ENCODE data around the gene NTRK1. TPM values are rescaled to one million over a fixed set of nuclear protein-coding genes. Genes with fewer than 3 reads are reported as not detected.

NTRK1 gene
- total RNA-seq, 4 donors from 2014 or later, result 0.09 to 0.57 TPM; not detected in 2

DNA sequence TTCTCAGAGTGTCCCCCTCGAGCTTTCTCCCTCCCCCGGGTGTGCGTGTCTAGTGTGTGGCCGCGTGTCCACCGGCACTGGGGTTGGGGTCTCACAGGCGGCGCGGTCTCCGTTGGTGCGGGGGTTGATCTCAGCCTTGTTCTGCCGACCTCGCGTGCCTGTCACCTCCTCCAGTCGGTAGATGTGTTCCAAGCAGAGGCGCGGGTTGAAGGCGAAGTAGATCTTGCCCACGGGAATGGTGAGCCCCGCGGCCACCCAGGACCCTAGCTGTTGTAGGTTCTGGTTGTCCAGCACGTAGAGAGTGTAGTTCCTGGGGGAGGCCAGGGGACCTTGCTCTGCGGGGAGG lies 11.5 kb upstream of the NTRK1 start:
- no peaks in the 10 kb centered on the region for H3K36me3 ChIP-seq
- no peak overlapping the region for H3K27ac ChIP-seq
- H3K4me1 ChIP-seq, result peaks cover 0 to 34% (median 6%) of the 10 kb centered on the region in 3 donors
- DNase-seq, result no peak
- no peaks in the 10 kb centered on the region for H3K9me3 ChIP-seq
- intact Hi-C loops (cut with DNase I), result no loop called here
- no peak overlapping the region for H3K4me3 ChIP-seq
- WGBS, 2 donors, result no CpG with 5 or more reads among the region's 23 CpGs
- no peak for TF ChIP-seq POLR2A (IDR thresholded peaks at IDR 0.05)
- TF ChIP-seq, protein P1, sequence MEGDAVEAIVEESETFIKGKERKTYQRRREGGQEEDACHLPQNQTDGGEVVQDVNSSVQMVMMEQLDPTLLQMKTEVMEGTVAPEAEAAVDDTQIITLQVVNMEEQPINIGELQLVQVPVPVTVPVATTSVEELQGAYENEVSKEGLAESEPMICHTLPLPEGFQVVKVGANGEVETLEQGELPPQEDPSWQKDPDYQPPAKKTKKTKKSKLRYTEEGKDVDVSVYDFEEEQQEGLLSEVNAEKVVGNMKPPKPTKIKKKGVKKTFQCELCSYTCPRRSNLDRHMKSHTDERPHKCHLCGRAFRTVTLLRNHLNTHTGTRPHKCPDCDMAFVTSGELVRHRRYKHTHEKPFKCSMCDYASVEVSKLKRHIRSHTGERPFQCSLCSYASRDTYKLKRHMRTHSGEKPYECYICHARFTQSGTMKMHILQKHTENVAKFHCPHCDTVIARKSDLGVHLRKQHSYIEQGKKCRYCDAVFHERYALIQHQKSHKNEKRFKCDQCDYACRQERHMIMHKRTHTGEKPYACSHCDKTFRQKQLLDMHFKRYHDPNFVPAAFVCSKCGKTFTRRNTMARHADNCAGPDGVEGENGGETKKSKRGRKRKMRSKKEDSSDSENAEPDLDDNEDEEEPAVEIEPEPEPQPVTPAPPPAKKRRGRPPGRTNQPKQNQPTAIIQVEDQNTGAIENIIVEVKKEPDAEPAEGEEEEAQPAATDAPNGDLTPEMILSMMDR (IDR thresholded peaks at IDR 0.05), result no peak
- peaks cover 0 to 92% (median 9%) of the 10 kb centered on the region in 4 donors for H3K27me3 ChIP-seq

DNA sequence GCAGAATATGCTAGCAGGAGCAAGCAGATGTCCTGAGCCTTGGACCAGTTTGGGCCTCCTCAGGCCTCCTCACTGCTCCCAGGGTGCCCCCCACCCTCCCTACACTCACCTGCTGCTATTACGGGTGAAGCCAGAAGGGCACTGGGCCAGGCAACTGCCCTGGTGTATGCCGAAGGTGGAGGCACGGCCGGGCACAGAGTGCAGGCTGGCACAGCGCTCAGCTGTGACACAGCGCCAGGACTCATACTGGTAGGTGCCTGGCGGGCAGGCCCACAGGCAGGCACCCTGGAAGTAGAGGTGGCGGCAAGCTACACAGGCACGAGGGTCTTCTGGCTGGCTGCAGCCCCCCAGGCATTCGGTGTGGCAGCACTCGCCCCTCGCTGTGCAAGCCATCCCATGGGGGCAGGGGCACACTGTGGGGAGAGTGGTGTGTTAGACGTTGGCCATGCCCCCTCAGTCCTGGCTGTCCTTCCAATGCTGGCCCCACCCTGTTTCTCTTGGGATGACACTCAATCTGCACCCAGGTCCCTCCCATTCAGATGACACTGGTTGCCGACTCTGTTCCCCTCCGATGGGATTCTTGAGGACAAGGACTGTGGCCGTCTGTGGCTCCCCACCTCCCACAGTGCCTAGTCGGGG lies 8.8 kb upstream of the NTRK1 start:
- peaks cover 0 to 77% (median 5%) of the 10 kb centered on the region in 4 donors for H3K27me3 ChIP-seq
- H3K36me3 ChIP-seq, result no peaks in the 10 kb centered on the region
- H3K27ac ChIP-seq, result no peak overlapping the region
- H3K4me1 ChIP-seq, result peaks cover 0 to 22% (median 0%) of the 10 kb centered on the region in 3 donors
- intact Hi-C loops (cut with DNase I), result no loop called here
- no peaks in the 10 kb centered on the region for H3K9me3 ChIP-seq
- 62 to 71% methylated on average over 4 to 7 of the region's 17 CpGs for WGBS, 2 donors
- no peak for DNase-seq
- TF ChIP-seq, protein P1 (IDR thresholded peaks at IDR 0.05), result no peak
- no peak for TF ChIP-seq POLR2A (IDR thresholded peaks at IDR 0.05)
- H3K4me3 ChIP-seq, result no peak overlapping the region

DNA sequence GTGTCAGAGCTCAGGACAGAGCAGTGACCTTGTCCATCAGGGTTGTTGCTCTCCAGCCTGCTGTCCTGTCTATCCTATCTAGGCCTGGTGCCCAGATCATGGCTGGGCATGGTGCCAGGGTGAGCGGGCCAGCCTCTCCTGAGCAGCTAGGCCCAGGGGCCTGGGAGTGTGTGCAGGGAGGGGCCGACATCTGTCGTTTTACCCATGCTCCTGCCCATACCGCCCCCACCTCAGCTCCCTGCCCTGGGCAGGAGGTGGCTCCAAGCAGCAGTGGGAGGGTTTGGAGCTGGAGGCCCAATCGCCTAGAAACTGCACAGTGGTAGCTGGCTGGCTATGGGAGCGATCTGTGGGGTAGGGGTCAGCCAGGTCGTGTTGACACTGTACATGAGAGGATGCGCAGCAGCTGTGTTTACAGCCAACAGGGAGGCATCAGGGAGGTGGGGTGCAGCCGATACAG lies 8.2 kb upstream of the NTRK1 start:
- DNase-seq, result no peak
- Histone ChIP-seq H3K27me3 (peaks cover 0 to 77% (median 3%) of the 10 kb centered on the region in 4 donors), H3K27ac (no peak overlapping the region), H3K36me3 (no peaks in the 10 kb centered on the region), H3K4me3 (no peak overlapping the region), H3K9me3 (no peaks in the 10 kb centered on the region), H3K4me1 (peaks cover 0 to 22% (median 0%) of the 10 kb centered on the region in 3 donors)
- intact Hi-C loops (cut with DNase I), result no loop called here
- WGBS, 2 donors, result 50 to 64% methylated on average over 1 to 3 of the region's 9 CpGs
- TF ChIP-seq, protein P1 (IDR thresholded peaks at IDR 0.05), result no peak
- TF ChIP-seq POLR2A (IDR thresholded peaks at IDR 0.05), result no peak

DNA sequence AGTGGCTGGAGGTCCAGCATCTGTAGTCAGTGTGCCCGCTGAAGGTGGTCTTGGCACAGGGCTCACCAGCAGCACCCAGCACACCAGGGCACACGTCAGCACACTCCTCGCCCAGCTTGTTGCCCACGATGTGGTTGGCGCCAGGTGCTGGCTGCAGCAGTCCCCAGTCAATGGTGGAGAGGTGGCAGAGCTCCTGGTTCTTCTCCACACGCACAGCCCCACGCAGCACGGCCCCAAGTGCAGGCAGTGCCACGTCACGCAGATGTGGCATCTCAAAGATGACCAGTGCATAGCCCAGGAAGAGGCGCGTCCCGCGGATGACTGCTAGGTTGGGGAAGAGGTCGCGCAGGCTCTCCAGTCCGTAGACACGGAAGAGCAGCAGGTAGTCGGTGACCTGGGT lies 6.9 kb upstream of the NTRK1 start:
- H3K36me3 ChIP-seq, result no peaks in the 10 kb centered on the region
- WGBS, 2 donors, result 96 to 97% methylated on average over 5 to 10 of the region's 19 CpGs
- H3K4me3 ChIP-seq, result no peak overlapping the region
- no peaks in the 10 kb centered on the region for H3K9me3 ChIP-seq
- H3K27me3 ChIP-seq, result peaks cover 0 to 77% (median 4%) of the 10 kb centered on the region in 4 donors
- TF ChIP-seq, protein P1 (IDR thresholded peaks at IDR 0.05), result no peak
- TF ChIP-seq POLR2A (IDR thresholded peaks at IDR 0.05), result no peak
- no peak for DNase-seq
- intact Hi-C loops (cut with DNase I), result no loop called here
- peaks cover under 1 to 20% (median 3%) of the 10 kb centered on the region in 3 donors for H3K4me1 ChIP-seq
- no peak overlapping the region for H3K27ac ChIP-seq

DNA sequence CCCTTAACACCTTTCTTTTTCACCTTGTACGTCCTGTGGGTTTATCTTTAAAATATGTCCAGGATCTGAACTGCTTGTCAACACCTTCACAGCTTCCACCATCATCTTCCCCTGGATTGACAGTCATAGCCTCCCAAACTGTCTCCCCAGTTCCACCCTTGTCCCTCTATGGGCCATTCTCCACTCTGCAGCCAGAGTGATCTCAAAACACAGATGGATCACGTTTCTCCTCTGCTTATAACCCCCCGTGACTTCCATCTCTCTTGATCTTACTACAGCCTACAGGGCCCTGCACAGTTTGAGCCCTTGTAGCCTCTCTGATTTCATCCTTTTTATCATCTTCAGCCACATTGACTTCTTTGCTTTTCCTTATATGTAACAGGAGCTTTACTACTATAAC lies 6.0 kb upstream of the NTRK1 start:
- H3K4me1 ChIP-seq, result peaks cover 9 to 24% (median 12%) of the 10 kb centered on the region in 3 donors
- no peaks in the 10 kb centered on the region for H3K36me3 ChIP-seq
- DNase-seq, result no peak
- no peak overlapping the region for H3K4me3 ChIP-seq
- intact Hi-C loops (cut with DNase I), result no loop called here
- WGBS, 2 donors, result 47 to 64% methylated on average over 3 of the region's 3 CpGs
- H3K9me3 ChIP-seq, result no peaks in the 10 kb centered on the region
- H3K27ac ChIP-seq, result no peak overlapping the region
- peaks cover 0 to 77% (median 3%) of the 10 kb centered on the region in 4 donors for H3K27me3 ChIP-seq
- no peak for TF ChIP-seq POLR2A (IDR thresholded peaks at IDR 0.05)
- TF ChIP-seq, protein P1 (IDR thresholded peaks at IDR 0.05), result no peak

Data from esophagus squamous epithelium (tissue), 5 donors.